ENCODE data around the gene DCANP1. TPM values are rescaled to one million over a fixed set of nuclear protein-coding genes. Genes with fewer than 3 reads are reported as not detected.

The DCANP1 gene
- total and polyA plus RNA-seq, 9 donors, result 0.08 TPM; not detected in 8

GRCh38 chr5:135442431-135443160 is 4.6 kb downstream of the DCANP1 start:
- no peak for DNase-seq

GRCh38 chr5:135441919-135442318 is 5.2 kb downstream of the DCANP1 start:
- Histone ChIP-seq H3K36me3 (no peaks in the 10 kb centered on the region), H3K27me3 (no peaks in the 10 kb centered on the region), H3K27ac (no peak overlapping the region), H3K4me1 (ENCODE audit: insufficient read depth) (no peaks in the 10 kb centered on the region), H3K9me3 (no peaks in the 10 kb centered on the region), H3K4me3 (no peak overlapping the region)
- intact Hi-C loops (cut with DNase I), result no loop called here
- DNase-seq, result no peak
- WGBS, 3 donors, result 84 to 88% (median 88%) methylated on average over 4 of the region's 4 CpGs
- TF ChIP-seq EP300 (IDR thresholded peaks at IDR 0.05), result no peak

More at GRCh38 chr5:135442431-135443160, 4.6 kb downstream of the DCANP1 start:
- 73 to 84% (median 75%) methylated on average over 8 of the region's 8 CpGs for WGBS, 3 donors
- no peaks in the 10 kb centered on the region for H3K27me3 ChIP-seq
- no peaks in the 10 kb centered on the region for H3K9me3 ChIP-seq
- no peak overlapping the region for H3K4me3 ChIP-seq
- H3K36me3 ChIP-seq, result no peaks in the 10 kb centered on the region
- intact Hi-C loops (cut with DNase I), result no loop called here
- TF ChIP-seq EP300 (IDR thresholded peaks at IDR 0.05), result no peak
- no peaks in the 10 kb centered on the region for H3K4me1 ChIP-seq (ENCODE audit: insufficient read depth)
- H3K27ac ChIP-seq, result no peak overlapping the region

- intact Hi-C loops (cut with DNase I), result no loop called here
- no peaks in the 10 kb centered on the region for H3K4me1 ChIP-seq (ENCODE audit: insufficient read depth)
- TF ChIP-seq EP300 (IDR thresholded peaks at IDR 0.05), result no peak
- TF ChIP-seq POLR2A (IDR thresholded peaks at IDR 0.05), result no peak
- TF ChIP-seq CTCF (IDR thresholded peaks at IDR 0.05), result no peak
- no peaks in the 10 kb centered on the region for H3K9me3 ChIP-seq
- no peaks in the 10 kb centered on the region for H3K36me3 ChIP-seq
- H3K27ac ChIP-seq, result no peak overlapping the region
- no peak overlapping the region for H3K4me3 ChIP-seq
- DNase-seq, result no peak
- H3K27me3 ChIP-seq, result no peaks in the 10 kb centered on the region
- 20 to 29% (median 25%) methylated on average over 11 of the region's 11 CpGs for WGBS, 3 donors
Measured at GRCh38 chr5:135441350-135441831, 5.8 kb downstream of the DCANP1 start.

- 36 to 44% (median 38%) methylated on average over 6 of the region's 6 CpGs for WGBS, 3 donors
- intact Hi-C loops (cut with DNase I), result no loop called here
- no peak for DNase-seq
Measured at GRCh38 chr5:135440916-135441315, 6.2 kb downstream of the DCANP1 start.

More at GRCh38 chr5:135440916-135441315, 6.2 kb downstream of the DCANP1 start:
- H3K4me1 ChIP-seq (ENCODE audit: insufficient read depth), result no peaks in the 10 kb centered on the region
- H3K27me3 ChIP-seq, result no peaks in the 10 kb centered on the region
- H3K4me3 ChIP-seq, result no peak overlapping the region
- no peaks in the 10 kb centered on the region for H3K9me3 ChIP-seq
- TF ChIP-seq CTCF (IDR thresholded peaks at IDR 0.05) (no peak), POLR2A (IDR thresholded peaks at IDR 0.05) (no peak), EP300 (IDR thresholded peaks at IDR 0.05) (no peak)
- H3K27ac ChIP-seq, result no peak overlapping the region
- no peaks in the 10 kb centered on the region for H3K36me3 ChIP-seq

Measured in ovary (tissue), 9 donors.